GM18508 (cell line): Measurements from ENCODE around the gene HNF1B.

Source experiments
- ATAC-seq: cut with Tn5 transposase; IDR thresholded peaks from one replicate; pipeline ENCODE4 v1.9.1; 2021; ENCODE audit warnings: moderate number of reproducible peaks; ENCODE audit not compliant: insufficient read depth, unreplicated experiment

Gene HNF1B

DNA sequence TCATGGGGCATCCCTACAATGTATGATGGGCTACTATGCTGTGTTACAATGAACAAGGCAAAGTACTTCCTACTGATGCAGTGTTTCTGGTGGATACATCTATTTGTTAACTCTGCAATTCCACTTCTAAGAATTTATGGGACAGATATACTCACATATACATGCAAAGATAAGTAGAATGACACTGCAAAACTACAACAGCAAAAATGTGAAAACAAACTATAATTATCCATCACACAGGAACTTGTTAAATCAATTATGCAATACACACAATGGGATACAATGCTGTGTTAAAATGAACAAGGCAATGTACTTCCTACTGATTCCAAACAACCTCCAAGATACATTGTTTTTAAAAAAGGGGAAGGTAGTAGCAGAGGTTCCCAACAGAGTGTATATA is 104.8 kb downstream of the HNF1B start:
- no peak for ATAC-seq

DNA sequence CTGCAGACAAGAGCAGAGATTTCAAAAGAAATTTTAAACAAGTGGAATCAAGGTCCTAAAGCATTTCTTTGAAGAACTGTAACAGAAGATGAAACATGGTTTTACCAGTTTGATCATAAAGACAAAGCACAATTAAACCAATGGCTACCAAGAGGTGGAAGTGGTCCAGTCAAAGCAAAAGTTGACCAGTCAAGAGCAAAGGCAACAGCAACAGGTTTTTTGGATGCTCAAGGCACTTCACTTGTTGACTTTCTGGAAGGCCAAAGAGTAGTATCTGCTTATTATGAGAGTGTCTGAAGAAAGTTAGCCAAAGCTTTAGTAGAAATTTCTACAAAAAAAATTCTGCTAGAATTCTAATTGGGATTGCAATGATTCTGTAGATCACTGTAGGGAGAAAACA is 106.9 kb downstream of the HNF1B start:
- no peak for ATAC-seq
